SU-DHL-6 (cell line): ENCODE results near the gene NBPF3.

Experiments
- CTCF ChIP-seq: fragments of 200-600 bp; sonication (generic); IDR thresholded peaks from one replicate; pipeline ENCODE4 v1.5.1; 2017; ENCODE audit warnings: antibody characterized with exemption, mild to moderate bottlenecking, low read length, moderate library complexity; ENCODE audit not compliant: insufficient read depth, poor library complexity, severe bottlenecking
- EZH2phosphoT487 ChIP-seq: fragments of 200-600 bp; sonication (generic), shearing (Covaris generic); conservative IDR thresholded peaks from 2 replicates; pipeline ENCODE4 v1.6.1; 2018; ENCODE audit warnings: mild to moderate bottlenecking, antibody characterized with exemption, low read length, moderate library complexity, mixed read lengths

DNA sequence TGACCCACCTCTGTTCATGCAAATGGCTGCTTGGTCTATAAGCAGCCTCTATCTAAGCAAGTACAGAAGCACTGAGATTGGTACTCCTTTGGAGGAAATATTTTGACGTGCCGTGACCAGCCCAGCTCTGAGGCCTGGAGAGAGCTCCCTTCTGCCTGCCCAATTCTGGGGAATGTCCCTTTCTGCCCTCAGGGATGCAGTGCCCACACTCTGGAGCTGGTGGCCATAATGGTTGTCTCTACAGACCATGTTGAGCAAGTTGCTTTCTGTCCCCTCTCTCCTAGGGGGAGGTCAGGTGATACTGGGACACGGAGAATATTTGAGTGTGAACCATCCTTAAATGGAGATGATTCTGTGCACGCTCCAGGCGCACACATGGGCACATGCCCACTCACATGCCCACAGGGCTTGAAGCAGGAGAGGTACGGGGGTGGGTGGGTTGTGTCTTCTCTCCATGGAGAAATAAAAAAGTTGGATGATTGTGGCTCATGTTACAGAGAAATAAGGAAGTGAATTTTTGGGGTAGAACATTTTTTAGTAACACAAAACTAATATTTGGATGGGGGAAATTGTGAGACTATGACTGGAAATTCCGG is 55.4 kb downstream of the NBPF3 start:
- no peak for TF ChIP-seq CTCF
- no peak for TF ChIP-seq EZH2phosphoT487
